Subcutaneous adipose tissue (tissue), 4 donors: Measurements from ENCODE around the gene AIRE. TPM values are rescaled to one million over a fixed set of nuclear protein-coding genes. Genes with fewer than 3 reads are reported as not detected.

ENCODE experiments used
- CTCF ChIP-seq: fragments of 450-650 bp; IDR thresholded peaks from one replicate; pipeline ENCODE4 v1.5.1; 2016; ENCODE audit warnings: low read depth, mild to moderate bottlenecking, control low read depth, antibody characterized with exemption, moderate library complexity
- total RNA-seq, 4 donors: library from RNA; depleted of rRNA; stranded (reverse); fragments of >200 nt; gene quantifications; one replicate each; pipeline ENCODE4 v1.1.0, GENCODE V29; 2016

The AIRE gene
- total RNA-seq, 4 donors from 2014 or later: not detected

- TF ChIP-seq CTCF: no peak
Measured at GRCh38 chr21:44328242-44328895, 42.7 kb downstream of the AIRE start.

DNA sequence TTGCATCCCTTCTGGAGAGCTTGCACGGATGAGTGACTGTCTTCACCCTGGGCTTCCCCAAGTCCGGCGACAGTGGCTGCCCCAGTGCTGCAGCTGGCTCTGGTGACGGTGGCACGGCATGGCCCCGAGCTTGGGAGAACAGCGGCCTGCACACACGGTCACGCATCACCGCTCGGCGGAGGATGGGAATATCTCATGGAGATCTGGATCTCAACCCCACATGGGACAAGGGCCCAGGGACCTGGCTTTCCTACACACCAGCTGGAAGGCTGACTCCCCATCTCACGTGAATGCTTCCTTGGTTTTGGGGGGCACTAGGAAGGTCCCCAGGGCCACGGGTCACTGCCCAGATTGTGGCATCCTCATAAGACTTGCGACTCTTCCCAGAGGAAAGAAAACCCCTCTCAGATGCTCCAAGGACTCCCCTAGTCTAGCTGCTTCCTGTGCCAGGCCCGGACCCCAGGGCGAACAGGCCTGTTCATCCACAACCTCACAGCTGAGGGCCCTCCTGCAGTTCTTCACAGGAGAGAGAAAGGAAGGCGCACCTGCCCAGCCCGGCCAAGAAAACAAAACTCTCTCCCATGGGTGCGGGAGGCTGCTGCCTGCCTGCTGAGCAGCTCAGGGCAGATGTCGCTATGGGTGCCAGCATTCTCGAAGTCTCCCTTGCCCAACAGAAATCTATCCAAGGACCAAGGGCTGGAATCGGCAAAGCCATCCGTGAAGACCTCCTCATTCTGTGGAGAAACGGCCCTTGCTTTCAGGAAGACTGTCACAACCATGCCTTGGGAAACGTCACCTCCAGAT lies 43.6 kb downstream of the AIRE start:
- TF ChIP-seq CTCF: no peak

DNA sequence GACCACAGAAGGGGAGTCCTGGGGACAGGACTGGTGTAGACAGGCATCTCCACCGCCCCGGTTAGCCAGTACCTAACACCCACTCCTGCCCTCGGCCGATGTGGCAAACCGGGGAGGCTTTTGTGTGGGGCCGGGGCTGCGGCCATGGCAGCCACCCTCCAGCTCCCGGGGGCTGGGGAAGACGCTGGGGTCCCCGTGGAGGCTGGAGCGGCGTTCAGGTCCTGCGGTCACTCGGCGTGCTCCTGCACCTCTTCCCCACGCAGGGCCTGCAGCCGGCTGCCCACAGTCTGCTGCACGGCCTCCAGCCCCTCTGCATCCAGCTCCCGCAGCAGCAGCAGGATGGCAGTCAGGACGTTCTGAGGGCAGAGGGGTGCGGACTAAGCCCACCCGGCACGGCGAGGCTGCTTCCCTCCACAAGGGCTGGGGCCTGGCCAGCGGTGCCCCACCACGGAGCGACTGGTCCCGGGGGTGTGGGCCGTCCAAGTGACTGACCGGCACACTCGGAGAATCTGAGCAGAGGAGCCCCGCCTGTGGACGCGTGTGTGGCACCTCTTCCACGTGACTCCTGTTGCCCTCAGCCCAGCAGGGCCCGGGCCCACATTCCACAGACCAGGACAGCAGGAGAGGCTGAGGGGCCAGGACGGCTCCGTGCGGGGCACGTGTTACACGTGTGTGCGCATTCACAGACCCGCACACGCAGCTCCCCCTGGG lies 44.5 kb downstream of the AIRE start:
- no peak for TF ChIP-seq CTCF

GRCh38 chr21:44330698-44331097 lies 45.0 kb downstream of the AIRE start:
- no peak for TF ChIP-seq CTCF

DNA sequence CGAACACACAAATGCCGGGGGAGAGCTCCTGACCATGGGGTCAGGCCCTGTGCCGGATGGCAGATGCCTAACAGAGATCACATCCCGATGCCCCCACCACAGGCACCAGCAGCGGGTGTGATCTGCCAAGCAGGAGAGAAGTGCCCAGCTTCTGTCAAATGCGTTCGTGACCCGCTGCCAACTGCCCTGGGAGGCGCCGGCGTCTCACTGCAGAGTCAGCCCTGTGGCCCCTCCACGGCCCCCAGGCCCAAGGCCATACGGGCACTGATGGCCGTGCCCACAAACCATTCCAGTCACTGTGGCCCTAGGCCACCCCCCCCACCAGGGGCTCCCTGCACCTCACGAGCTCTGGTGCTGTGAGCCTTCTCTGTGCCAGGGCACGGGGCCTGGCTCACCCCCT lies 45.5 kb downstream of the AIRE start:
- no peak for TF ChIP-seq CTCF

- no peak for TF ChIP-seq CTCF
Measured at GRCh38 chr21:44331650-44332307, 46.1 kb downstream of the AIRE start.
